ENCODE measurements around the gene RPL19. TPM values are rescaled to one million over a fixed set of nuclear protein-coding genes. Genes with fewer than 3 reads are reported as not detected.

RPL19 gene
- total and polyA plus RNA-seq, 2 donors (not counting 3 experiments of a cell fraction or from before 2014, with no cell fraction given) = 1,802 to 1,958 TPM

GRCh38 chr17:39174920-39175694 is 25.0 kb upstream of the RPL19 start:
- intact Hi-C loops (cut with micrococcal nuclease) (no loop called here), dilution Hi-C loops (cut with MboI; ENCODE audit: extremely low pct_ligation_motif_present, low sequenced_read_pairs) (no loop called here)
- Histone ChIP-seq H3K4me1 (ENCODE audit: control insufficient read depth, extremely low read depth, insufficient read depth, low read length) (peaks cover 12% of the 10 kb centered on the region), H3K27me3 (ENCODE audit: control insufficient read depth in 2 of 2, insufficient read depth in 2 of 2, low read length in 2 of 2) (no peaks in the 10 kb centered on the region), H3K4me3 (replicated peaks in 1 of 3; ENCODE audit: insufficient read depth in 1 of 3, low read depth in 1 of 3, low read length in 3 of 3) (no peak overlapping the region), H3K4me2 (ENCODE audit: insufficient read depth, low read length) (no peak overlapping the region), H3K9me3 (replicated peaks; ENCODE audit: control insufficient read depth, insufficient read depth, low read length) (no peaks in the 10 kb centered on the region), H2AFZ (ENCODE audit: low read depth, low read length) (no peak overlapping the region), H4K20me1 (replicated peaks; ENCODE audit: control insufficient read depth, extremely low read depth, insufficient read depth, low read length) (no peaks in the 10 kb centered on the region), H3K9me1 (replicated peaks; ENCODE audit: control insufficient read depth, extremely low read depth, insufficient read depth, low read length) (no peaks in the 10 kb centered on the region), H3K36me3 (ENCODE audit: control insufficient read depth in 2 of 2, extremely low read depth in 1 of 2, insufficient read depth in 2 of 2, low read length in 2 of 2) (peaks cover 5 to 6% of the 10 kb centered on the region in 2 experiments), H3K79me2 (ENCODE audit: control insufficient read depth, insufficient read depth, low read length) (no peaks in the 10 kb centered on the region), H3K9ac (replicated peaks; ENCODE audit: extremely low read depth, insufficient read depth, low read length) (no peak overlapping the region), H3K27ac (ENCODE audit: insufficient read depth, low read depth, low read length) (no peak overlapping the region)
- CTCF ChIA-PET = interaction anchor here (0.5 to 11.0 kb wide), 38 partner anchors 8 to 448 kb away, joined by 3 to 130 read pairs (median 4); partner anchors contain the start of genes ARL5C, CACNB1, FBXO47 and LASP1NB
- no TSS peak for BruUV-seq (replicated peaks)
- TF ChIP-seq MAX (IDR thresholded peaks at IDR 0.05; ENCODE audit: insufficient read depth, insufficient read length) = no peak
- TF ChIP-seq CTCF (IDR thresholded peaks at IDR 0.05; ENCODE audit: extremely low read depth in 1 of 2, insufficient read depth in 1 of 2, low read depth in 1 of 2, low read length in 2 of 2) = peak; percentile 67 to 91
- no peak for TF ChIP-seq GATA2 (IDR thresholded peaks at IDR 0.05; ENCODE audit: insufficient read depth, insufficient read length, low read depth, low read length)
- peak; percentile 84 for FAIRE-seq
- DNase-seq (ENCODE audit: low read depth, low spot score) = peak; percentile 44
- POLR2A ChIA-PET = no interaction called here

GRCh38 chr17:39175695-39176093 is 24.4 kb upstream of the RPL19 start:
- CTCF ChIA-PET = interaction anchor here (0.9 to 11.0 kb wide), 14 partner anchors 8 to 414 kb away, joined by 3 to 130 read pairs (median 13); partner anchors contain the start of genes ARL5C, CACNB1, PLXDC1 and RPL19
- dilution Hi-C loops (cut with MboI; ENCODE audit: extremely low pct_ligation_motif_present, low sequenced_read_pairs) = no loop called here

More at GRCh38 chr17:39175695-39176093, 24.4 kb upstream of the RPL19 start:
- Histone ChIP-seq H3K9me1 (replicated peaks; ENCODE audit: control insufficient read depth, extremely low read depth, insufficient read depth, low read length) (no peaks in the 10 kb centered on the region), H3K9ac (replicated peaks; ENCODE audit: extremely low read depth, insufficient read depth, low read length) (no peak overlapping the region), H3K36me3 (ENCODE audit: control insufficient read depth in 2 of 2, extremely low read depth in 1 of 2, insufficient read depth in 2 of 2, low read length in 2 of 2) (peaks cover 5 to 6% of the 10 kb centered on the region in 2 experiments), H3K79me2 (ENCODE audit: control insufficient read depth, insufficient read depth, low read length) (no peaks in the 10 kb centered on the region), H3K27ac (ENCODE audit: insufficient read depth, low read depth, low read length) (no peak overlapping the region), H4K20me1 (replicated peaks; ENCODE audit: control insufficient read depth, extremely low read depth, insufficient read depth, low read length) (no peaks in the 10 kb centered on the region), H3K9me3 (replicated peaks; ENCODE audit: control insufficient read depth, insufficient read depth, low read length) (no peaks in the 10 kb centered on the region), H3K4me2 (ENCODE audit: insufficient read depth, low read length) (no peak overlapping the region), H3K27me3 (ENCODE audit: control insufficient read depth in 2 of 2, insufficient read depth in 2 of 2, low read length in 2 of 2) (no peaks in the 10 kb centered on the region), H3K4me1 (ENCODE audit: control insufficient read depth, extremely low read depth, insufficient read depth, low read length) (peaks cover 12% of the 10 kb centered on the region), H3K4me3 (replicated peaks in 1 of 3; ENCODE audit: insufficient read depth in 1 of 3, low read depth in 1 of 3, low read length in 3 of 3) (no peak overlapping the region), H2AFZ (ENCODE audit: low read depth, low read length) (no peak overlapping the region)
- intact Hi-C loops (cut with micrococcal nuclease) = no loop called here
- FAIRE-seq (peak; percentile 79), DNase-seq (ENCODE audit: low read depth, low spot score) (no peak)
- no TSS peak for BruUV-seq (replicated peaks)
- POLR2A ChIA-PET = no interaction called here
- TF ChIP-seq JUN (IDR thresholded peaks at IDR 0.05; ENCODE audit: borderline replicate concordance, insufficient read depth, insufficient read length, low read depth) (peak; percentile 53), EZH2 (IDR thresholded peaks at IDR 0.05; ENCODE audit: borderline replicate concordance, low read depth, low read length, severe bottlenecking) (no peak), POLR2AphosphoS5 (IDR thresholded peaks at IDR 0.05; ENCODE audit: insufficient read depth, low read depth, low read length) (peak; percentile 27), FOS (IDR thresholded peaks at IDR 0.05; ENCODE audit: borderline replicate concordance, insufficient read depth, low read length) (peak; percentile 37)
